GM12878 (cell line): Measurements from ENCODE around the gene LHFPL3. TPM values are rescaled to one million over a fixed set of nuclear protein-coding genes. Genes with fewer than 3 reads are reported as not detected.

Experiments used
- ATAC-seq: fragments of 200-7000 bp; cut with Tn5 transposase; 3 replicates; pipeline ENCODE4 v1.9.1; 2020; ENCODE audit warnings: mild to moderate bottlenecking, moderate library complexity
- BruUV-seq: library from RNA; stranded (reverse); fragments of 400-500 nt; replicated peaks from 2 replicates; lab custom pipeline; 2021; lab: Mats Ljungman, UMichigan
- CTCF ChIA-PET: fragments of 300-600 bp; sonication (Branson Sonifier 250); formaldehyde crosslinking; extraction: SDS; loops from one replicate; lab custom pipeline; 2021; ENCODE audit warnings: inconsistent platforms; lab: Yijun Ruan, JAX
- POLR2A ChIA-PET: fragments of 350-600 bp; formaldehyde crosslinking; extraction: SDS; loops from one replicate; lab custom pipeline; 2021; ENCODE audit warnings: inconsistent platforms; lab: Charles Lee
- RAD21 ChIA-PET: fragments of 300-600 bp; sonication (Branson Sonifier 250); formaldehyde crosslinking; loops from one replicate; lab custom pipeline; 2023; ENCODE audit warnings: antibody characterized with exemption; ENCODE audit not compliant: unreplicated experiment; lab: Charles Lee
- SMC1A ChIA-PET: fragments of 300-600 bp; sonication (Branson Sonifier 250); formaldehyde crosslinking; loops from one replicate; lab custom pipeline; 2023; ENCODE audit not compliant: unreplicated experiment, uncharacterized antibody; lab: Charles Lee
- DNase-seq: peaks from one replicate; pipeline ENCODE4 v3.0.0-alpha.2; 2011; ENCODE audit warnings: low read depth, low spot score
- FAIRE-seq: peaks from 3 replicates; lab custom pipeline; 2011; peaks lifted over from hg19 to GRCh38; lab: Jason Lieb, UNC
- H2AFZ ChIP-seq: 2 replicates; pipeline ENCODE4 v1.6.0; 2011; ENCODE audit warnings: low read depth, low read length, control low read depth; ENCODE audit not compliant: control insufficient read depth
- H3K27ac ChIP-seq: 2 replicates; pipeline ENCODE4 v1.5.1; 2011; ENCODE audit warnings: control low read depth; ENCODE audit not compliant: control insufficient read depth, insufficient read depth
- H3K27me3 ChIP-seq, 2 experiments: replicated peaks in 1 of 2; 2 replicates each; pipeline versions ENCODE4 v1.6.0 to v1.6.1; 2011; ENCODE audit warnings: low read length in 1 of 2; ENCODE audit not compliant: control insufficient read depth in 2 of 2, insufficient read depth in 2 of 2
- H3K36me3 ChIP-seq, 2 experiments: 2 replicates each; pipeline ENCODE4 v1.5.1; 2011; ENCODE audit warnings: low read length in 1 of 2; ENCODE audit not compliant: control insufficient read depth in 2 of 2, insufficient read depth in 2 of 2
- H3K4me1 ChIP-seq: 2 replicates; pipeline ENCODE4 v1.6.1; 2011; ENCODE audit warnings: mild to moderate bottlenecking, low read length, moderate library complexity, mixed read lengths; ENCODE audit not compliant: control insufficient read depth, insufficient read depth
- H3K4me2 ChIP-seq: 2 replicates; pipeline ENCODE4 v1.6.0; 2011; ENCODE audit warnings: control low read depth; ENCODE audit not compliant: control insufficient read depth, insufficient read depth
- H3K4me3 ChIP-seq: fragments of 200-600 bp; sonication (generic); 2 replicates; pipeline ENCODE4 v1.5.1; 2016
- H3K79me2 ChIP-seq: 2 replicates; pipeline ENCODE4 v1.6.0; 2011; ENCODE audit warnings: low read length; ENCODE audit not compliant: control insufficient read depth, insufficient read depth
- H3K9ac ChIP-seq: 2 replicates; pipeline ENCODE4 v1.8.0; 2011; ENCODE audit warnings: low read length, control low read depth, mixed read lengths; ENCODE audit not compliant: control insufficient read depth, insufficient read depth
- H3K9me3 ChIP-seq: replicated peaks from 3 replicates; pipeline ENCODE4 v1.5.1; 2011; ENCODE audit warnings: mild to moderate bottlenecking, low read length; ENCODE audit not compliant: control insufficient read depth, insufficient read depth
- H4K20me1 ChIP-seq: 2 replicates; pipeline ENCODE4 v1.6.0; 2011; ENCODE audit not compliant: control insufficient read depth, insufficient read depth
- BHLHE40 ChIP-seq, 2 experiments: fragments of 450-650 bp in 1 of 2; IDR thresholded peaks; 2 replicates each; pipeline ENCODE4 v1.6.1; 2011 to 2017; ENCODE audit warnings: low read depth in 2 of 2, borderline replicate concordance in 1 of 2, improper control_type of control experiment in 1 of 2, low read length in 1 of 2, mild to moderate bottlenecking in 1 of 2
- CHD2 ChIP-seq: IDR thresholded peaks from 2 replicates; pipeline ENCODE4 v1.6.1; 2011; ENCODE audit warnings: low read depth, low read length, improper control_type of control experiment, borderline replicate concordance
- E4F1 ChIP-seq: fragments of 450-650 bp; IDR thresholded peaks from 2 replicates; pipeline ENCODE4 v1.6.1; 2018; ENCODE audit warnings: borderline replicate concordance, mild to moderate bottlenecking; ENCODE audit not compliant: partially characterized antibody
- HDGF ChIP-seq: fragments of 450-650 bp; IDR thresholded peaks from 2 replicates; pipeline ENCODE4 v1.6.1; 2016; ENCODE audit warnings: antibody characterized with exemption
- IKZF1 ChIP-seq: fragments of 450-650 bp; conservative IDR thresholded peaks from 2 replicates; pipeline ENCODE4 v1.6.1; 2017; ENCODE audit warnings: antibody characterized with exemption, mild to moderate bottlenecking
- MXI1 ChIP-seq: fragments of 150-350 bp; IDR thresholded peaks from 2 replicates; pipeline ENCODE4 v1.6.1; 2011; ENCODE audit warnings: low read depth, mild to moderate bottlenecking, inconsistent platforms, low read length, improper control_type of control experiment
- NFIC ChIP-seq: IDR thresholded peaks from 2 replicates; pipeline ENCODE4 v1.6.1; 2012; ENCODE audit warnings: low read depth, mild to moderate bottlenecking, inconsistent platforms, low read length, moderate library complexity
- REST ChIP-seq: IDR thresholded peaks from 2 replicates; pipeline ENCODE4 v1.6.1; 2012; ENCODE audit warnings: mild to moderate bottlenecking, low read depth, low read length
- STAT1 ChIP-seq: fragments of 450-650 bp; conservative IDR thresholded peaks from 2 replicates; pipeline ENCODE4 v1.6.1; 2014; ENCODE audit warnings: antibody characterized with exemption, mild to moderate bottlenecking
- TBL1XR1 ChIP-seq: IDR thresholded peaks from 2 replicates; pipeline ENCODE4 v1.6.1; 2012; ENCODE audit warnings: low read depth, low read length, improper control_type of control experiment
- ZBTB40 ChIP-seq: fragments of 450-650 bp; IDR thresholded peaks from 2 replicates; pipeline ENCODE4 v1.6.1; 2016; ENCODE audit warnings: mild to moderate bottlenecking, moderate library complexity, borderline replicate concordance
- ZNF384 ChIP-seq: IDR thresholded peaks from 2 replicates; pipeline ENCODE4 v1.6.1; 2012; ENCODE audit warnings: low read depth, mild to moderate bottlenecking, low read length, improper control_type of control experiment, borderline replicate concordance
- WGBS: methylation state at CpG from one replicate; pipeline ENCODE4 v1.1.6; 2016; ENCODE audit warnings: low lambda C conversion rate; ENCODE audit not compliant: insufficient replicate concordance, insufficient coverage; ENCODE audit errors: missing lambda C conversion rate; 5-methylcytosine and 5-hydroxymethylcytosine counted together
- in situ Hi-C: fragments of 300-500 bp; cut with MboI; formaldehyde crosslinking; loops from 9 replicates; pipeline ENCODE4 v1.14.3; 2018; ENCODE audit warnings: mixed read lengths
- intact Hi-C: fragments of 100-400 bp; cut with micrococcal nuclease; formaldehyde crosslinking; loops from one replicate; pipeline ENCODE4 v1.14.2; 2022; ENCODE audit not compliant: unreplicated experiment
- polyA plus RNA-seq, 11 experiments: library from polyadenylated mRNA; depleted of rRNA in 4 of 11; unstranded in 6 of 11; stranded (reverse) in 5 of 11; fragments of >200 nt; fragmentation: Nextera tagmentation in 4 of 11; fragmentation: Illumina TruSeq in 1 of 11; extraction: Ambion mirVana in 4 of 11; extraction: Trizol in 1 of 11; gene quantifications; 1 replicate in 1 of 11; 2 replicates in 10 of 11; pipeline versions ENCODE4 v1.2.1 to v1.2.3, GENCODE V29; 2011 to 2016; ENCODE audit warnings: inconsistent platforms in 2 of 11, missing spikeins in 2 of 11, low read depth in 1 of 11
- total RNA-seq, 4 experiments: library from RNA; depleted of rRNA in 3 of 4; stranded (reverse); fragments of >200 nt in 3 of 4; fragmentation: Illumina TruSeq in 1 of 4; extraction: Trizol in 1 of 4; gene quantifications; 2 replicates each; pipeline versions ENCODE4 v1.2.1 to v1.2.3, GENCODE V29; 2013 to 2021
- TF ChIP-seq, protein P1 (sequence below): fragments of 450-650 bp; IDR thresholded peaks from 2 replicates; pipeline ENCODE4 v1.6.1; 2014; ENCODE audit warnings: mild to moderate bottlenecking

LHFPL3 gene
- total and polyA plus RNA-seq, 10 of the 15 experiments (the other 5 are each of a cell fraction or from before 2014, with no cell fraction given), result 0.09 TPM; not detected in 9

DNA sequence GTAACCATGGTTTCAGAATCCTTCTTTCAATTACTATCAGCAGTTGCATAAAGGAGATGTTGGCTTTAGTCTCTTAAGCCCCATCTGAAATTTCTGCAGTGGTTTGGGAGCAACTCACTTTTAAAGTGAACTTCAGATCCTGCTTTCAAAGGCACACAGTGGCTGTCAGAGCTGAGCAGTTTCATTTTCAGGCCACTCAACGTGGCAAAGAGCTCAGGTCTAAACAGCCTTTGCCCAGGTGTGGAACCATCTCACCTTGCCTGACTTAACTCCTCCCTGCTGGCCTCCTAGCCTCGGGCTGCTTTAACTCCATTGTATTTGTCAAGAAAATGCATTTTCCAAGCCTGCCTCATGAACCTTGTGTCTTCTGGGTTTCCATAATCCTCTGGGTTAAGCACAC, 488.1 kb downstream of the LHFPL3 start:
- FAIRE-seq (no peak), DNase-seq (no peak), ATAC-seq (no peak)
- ChIA-PET SMC1A (interaction anchor here (0.6 kb wide), 1 partner anchor 15 kb away, joined by 3 read pairs; no protein-coding TSS in a partner anchor), POLR2A (no interaction called here), RAD21 (no interaction called here), CTCF (interaction anchor here (1.5 kb wide), 1 partner anchor 67 kb away, joined by 3 read pairs; no protein-coding TSS in a partner anchor)
- Histone ChIP-seq H3K9ac (no peak overlapping the region), H3K27me3 (no peaks in the 10 kb centered on the region; a peak in 1 of 4 replicates), H2AFZ (no peak overlapping the region), H3K4me3 (no peak overlapping the region), H3K4me2 (no peak overlapping the region), H3K36me3 (no peaks in the 10 kb centered on the region), H3K27ac (no peak overlapping the region), H4K20me1 (no peaks in the 10 kb centered on the region), H3K79me2 (no peaks in the 10 kb centered on the region), H3K4me1 (no peaks in the 10 kb centered on the region), H3K9me3 (no peaks in the 10 kb centered on the region)
- in situ Hi-C loops (no loop called here), intact Hi-C loops (no loop called here)
- no TSS peak for BruUV-seq
- WGBS, result 3% methylated on average over 2 of the region's 2 CpGs
- TF ChIP-seq MXI1, result no peak
- no peak for TF ChIP-seq IKZF1
- no peak for TF ChIP-seq ZNF384
- no peak for TF ChIP-seq TBL1XR1
- TF ChIP-seq CHD2, result no peak
- no peak for TF ChIP-seq STAT1
- no peak for TF ChIP-seq ZBTB40
- no peak for TF ChIP-seq NFIC
- no peak for TF ChIP-seq BHLHE40 (IDR thresholded peaks at IDR 0.05; ENCODE audit: borderline replicate concordance in 1 of 2, low read depth in 2 of 2, low read length in 1 of 2)
- TF ChIP-seq E4F1, result no peak
- TF ChIP-seq REST, result no peak
- TF ChIP-seq, protein P1, sequence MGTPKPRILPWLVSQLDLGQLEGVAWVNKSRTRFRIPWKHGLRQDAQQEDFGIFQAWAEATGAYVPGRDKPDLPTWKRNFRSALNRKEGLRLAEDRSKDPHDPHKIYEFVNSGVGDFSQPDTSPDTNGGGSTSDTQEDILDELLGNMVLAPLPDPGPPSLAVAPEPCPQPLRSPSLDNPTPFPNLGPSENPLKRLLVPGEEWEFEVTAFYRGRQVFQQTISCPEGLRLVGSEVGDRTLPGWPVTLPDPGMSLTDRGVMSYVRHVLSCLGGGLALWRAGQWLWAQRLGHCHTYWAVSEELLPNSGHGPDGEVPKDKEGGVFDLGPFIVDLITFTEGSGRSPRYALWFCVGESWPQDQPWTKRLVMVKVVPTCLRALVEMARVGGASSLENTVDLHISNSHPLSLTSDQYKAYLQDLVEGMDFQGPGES, result no peak
- TF ChIP-seq HDGF, result no peak
